ENCODE results near the gene SLC23A1.
"Not testable (repeated sequence)": the region's sequence is repeated elsewhere in the genome, so short reads cannot be mapped to it uniquely, and the experiment has no call there.

SLC23A1 gene

GRCh38 chr5:139368613-139369012 lies 14.5 kb downstream of the SLC23A1 start:
- no peak for DNase-seq

GRCh38 chr5:139364466-139364865 lies 18.6 kb downstream of the SLC23A1 start:
- DNase-seq = no peak

- no peak for DNase-seq
These were observed 19.2 kb downstream of the SLC23A1 start for GRCh38 chr5:139363937-139364336.

- DNase-seq = no peak
These were observed 21.2 kb downstream of the SLC23A1 start for GRCh38 chr5:139361835-139362429.

GRCh38 chr5:139360384-139360783 lies 22.7 kb downstream of the SLC23A1 start:
- no peak for DNase-seq

- no peak for DNase-seq
These were observed 25.0 kb downstream of the SLC23A1 start for GRCh38 chr5:139358064-139358463.

- DNase-seq = not testable (repeated sequence)
These were observed 27.2 kb downstream of the SLC23A1 start for GRCh38 chr5:139355900-139356299.

- no peak for DNase-seq
These were observed 28.9 kb downstream of the SLC23A1 start for GRCh38 chr5:139354186-139354585.

- not testable (repeated sequence) for DNase-seq
These were observed 35.2 kb downstream of the SLC23A1 start for GRCh38 chr5:139347863-139348262.

- not testable (repeated sequence) for DNase-seq
These were observed 37.7 kb downstream of the SLC23A1 start for GRCh38 chr5:139345442-139345841.

- no peak for DNase-seq
These were observed 38.9 kb downstream of the SLC23A1 start for GRCh38 chr5:139344177-139344576.

GRCh38 chr5:139343476-139343875 lies 39.6 kb downstream of the SLC23A1 start:
- DNase-seq = no peak

- DNase-seq = no peak
These were observed 40.7 kb downstream of the SLC23A1 start for GRCh38 chr5:139342423-139342723.

- peak; percentile 81 for DNase-seq
These were observed 41.2 kb downstream of the SLC23A1 start, which contains the start of gene PAIP2 for GRCh38 chr5:139341689-139342422. TSS of gene PAIP2 (plus strand) at chr5:139341854. CDS start at chr5:139363785, 21,931 bp downstream.

- no peak for DNase-seq
These were observed 41.9 kb downstream of the SLC23A1 start for GRCh38 chr5:139341187-139341688.

- DNase-seq = no peak
These were observed 43.0 kb downstream of the SLC23A1 start for GRCh38 chr5:139340051-139340450.

- no peak for DNase-seq
These were observed 47.3 kb downstream of the SLC23A1 start for GRCh38 chr5:139335811-139336210.

All from GF-D8 (cell line).